Epidermal melanocyte (primary cell): ENCODE data around the gene SPINT1.

Experiments
- DNase-seq: peaks from one replicate; pipeline ENCODE4 v3.0.0; 2011; ENCODE audit warnings: low spot score; ENCODE audit not compliant: insufficient read length

SPINT1 gene

GRCh38 chr15:40829115-40829514 lies 14.7 kb upstream of the SPINT1 start:
- no peak for DNase-seq

- DNase-seq: no peak
Measured at GRCh38 chr15:40830884-40831283, 13.0 kb upstream of the SPINT1 start.

- no peak for DNase-seq
Measured at GRCh38 chr15:40831861-40832260, 12.0 kb upstream of the SPINT1 start.

GRCh38 chr15:40832903-40833302 lies 10.9 kb upstream of the SPINT1 start:
- no peak for DNase-seq

GRCh38 chr15:40836020-40836419 lies 7.8 kb upstream of the SPINT1 start:
- peak; percentile 5 for DNase-seq

- no peak for DNase-seq
Measured at GRCh38 chr15:40838756-40839155, 5.1 kb upstream of the SPINT1 start.

GRCh38 chr15:40841741-40842140 lies 2.1 kb upstream of the SPINT1 start:
- no peak for DNase-seq

- DNase-seq: no peak
Measured at GRCh38 chr15:40843261-40843884, 475 bp upstream of the SPINT1 start.

GRCh38 chr15:40844696-40845030 lies 815 bp downstream of the SPINT1 start:
- DNase-seq: no peak

- no peak for DNase-seq
Measured at GRCh38 chr15:40845036-40845435, 1.2 kb downstream of the SPINT1 start.

GRCh38 chr15:40845511-40846284 lies 1.9 kb downstream of the SPINT1 start:
- DNase-seq: no peak

GRCh38 chr15:40846841-40847222 lies 3.0 kb downstream of the SPINT1 start:
- DNase-seq: no peak

- peak; percentile 62 for DNase-seq
Measured at GRCh38 chr15:40847223-40847961, 3.5 kb downstream of the SPINT1 start.

- DNase-seq: no peak
Measured at GRCh38 chr15:40850576-40851112, 6.8 kb downstream of the SPINT1 start.

GRCh38 chr15:40852529-40852928 lies 8.7 kb downstream of the SPINT1 start:
- DNase-seq: no peak

GRCh38 chr15:40853241-40853890 lies 9.5 kb downstream of the SPINT1 start:
- no peak for DNase-seq

- no peak for DNase-seq
Measured at GRCh38 chr15:40854161-40854560, 10.3 kb downstream of the SPINT1 start.

GRCh38 chr15:40855706-40856234 lies 11.9 kb downstream of the SPINT1 start:
- DNase-seq: no peak

- DNase-seq: no peak
Measured at GRCh38 chr15:40856746-40857145, 12.9 kb downstream of the SPINT1 start.

- peak; percentile 92 for DNase-seq
Measured at GRCh38 chr15:40857601-40858341, 13.9 kb downstream of the SPINT1 start.

- no peak for DNase-seq
Measured at GRCh38 chr15:40858706-40859105, 14.9 kb downstream of the SPINT1 start.
